K562 (cell line): ENCODE results near the gene GDF11. TPM values are rescaled to one million over a fixed set of nuclear protein-coding genes. Genes with fewer than 3 reads are reported as not detected.

Experiments
- ATF1 ChIP-seq, 2 experiments: fragments of 450-650 bp in 1 of 2; IDR thresholded peaks; 2 replicates each; pipeline ENCODE4 v1.6.1; 2016; ENCODE audit warnings: missing compliant biosample characterization in 1 of 2, missing genetic modification characterization in 1 of 2
- CBFA2T3 ChIP-seq: fragments of 450-650 bp; IDR thresholded peaks from 2 replicates; pipeline ENCODE4 v1.6.1; 2017
- CREM ChIP-seq: IDR thresholded peaks from 2 replicates; pipeline ENCODE4 v1.6.1; 2014; ENCODE audit warnings: antibody characterized with exemption, low read depth
- DPF2 ChIP-seq: fragments of 450-650 bp; IDR thresholded peaks from 2 replicates; pipeline ENCODE4 v1.6.1; 2016
- FOSL1 ChIP-seq: fragments of 200-800 bp; sonication (Bioruptor generic); conservative IDR thresholded peaks from 2 replicates; pipeline ENCODE4 v1.6.1; 2016; ENCODE audit warnings: missing genetic modification characterization, missing compliant biosample characterization
- HDGF ChIP-seq: fragments of 450-650 bp; IDR thresholded peaks from 2 replicates; pipeline ENCODE4 v1.6.1; 2016
- KDM5B ChIP-seq: fragments of 200-600 bp; sonication (generic); IDR thresholded peaks from 2 replicates; pipeline ENCODE4 v1.6.1; 2012; ENCODE audit warnings: low read depth, mild to moderate bottlenecking, moderate library complexity, low read length, control low read depth, inconsistent platforms; ENCODE audit not compliant: insufficient replicate concordance
- NEUROD1 ChIP-seq: fragments of 150-350 bp; IDR thresholded peaks from 2 replicates; pipeline ENCODE4 v1.6.1; 2014; ENCODE audit warnings: borderline replicate concordance, low read length, low read depth; ENCODE audit not compliant: partially characterized antibody
- NFIC ChIP-seq: fragments of 450-650 bp; IDR thresholded peaks from 2 replicates; pipeline ENCODE4 v1.6.1; 2017; ENCODE audit warnings: mild to moderate bottlenecking, inconsistent platforms
- NRF1 ChIP-seq, 2 experiments: fragments of 450-650 bp; IDR thresholded peaks in 1 of 2; conservative IDR thresholded peaks in 1 of 2; 2 replicates each; pipeline ENCODE4 v1.6.1; 2014; ENCODE audit warnings: mild to moderate bottlenecking in 2 of 2
- OTX1 ChIP-seq: fragments of 450-650 bp; formaldehyde crosslinking; IDR thresholded peaks from 2 replicates; pipeline ENCODE4 v1.4.0; 2022; ENCODE audit warnings: mild to moderate bottlenecking
- POLR2H ChIP-seq: IDR thresholded peaks from 2 replicates; pipeline ENCODE4 v1.6.1; 2016; ENCODE audit warnings: missing genetic modification characterization, low read depth, mild to moderate bottlenecking, control low read depth, missing compliant biosample characterization, moderate library complexity
- SMAD4 ChIP-seq: fragments of 250-450 bp; sonication (Bioruptor Pico); conservative IDR thresholded peaks from 2 replicates; pipeline ENCODE4 v1.8.0; 2021; ENCODE audit warnings: inconsistent platforms, mild to moderate bottlenecking, moderate library complexity
- TEAD4 ChIP-seq, 2 experiments: sonication (generic) in 1 of 2; formaldehyde crosslinking in 1 of 2; IDR thresholded peaks; 2 replicates each; pipeline versions ENCODE4 v1.6.1 to v1.8.0; 2012 to 2022; ENCODE audit warnings: borderline replicate concordance in 1 of 2, inconsistent platforms in 1 of 2, low read length in 1 of 2, mild to moderate bottlenecking in 1 of 2, missing genetic modification reagents in 1 of 2
- THRAP3 ChIP-seq: fragments of 450-650 bp; IDR thresholded peaks from 2 replicates; pipeline ENCODE4 v1.6.1; 2016; ENCODE audit warnings: mild to moderate bottlenecking, inconsistent platforms, borderline replicate concordance
- ZBED1 ChIP-seq: IDR thresholded peaks from 2 replicates; pipeline ENCODE4 v1.6.1; 2014
- ZNF175 ChIP-seq: fragments of 200-800 bp; sonication (Bioruptor generic); IDR thresholded peaks from 2 replicates; pipeline ENCODE4 v1.6.1; 2016; ENCODE audit warnings: low read depth, mild to moderate bottlenecking, missing genetic modification characterization, missing compliant biosample characterization
- ZNF695 ChIP-seq: fragments of 450-650 bp; formaldehyde crosslinking; IDR thresholded peaks from 2 replicates; pipeline ENCODE4 v1.4.0; 2020; ENCODE audit warnings: mild to moderate bottlenecking, moderate library complexity
- ZNF75A ChIP-seq: fragments of 450-650 bp; formaldehyde crosslinking; IDR thresholded peaks from 2 replicates; pipeline ENCODE4 v1.4.0; 2020; ENCODE audit warnings: mild to moderate bottlenecking
- polyA plus RNA-seq, 8 experiments: library from polyadenylated mRNA; depleted of rRNA in 4 of 8; stranded (reverse) in 5 of 8; unstranded in 3 of 8; fragments of >200 nt; fragmentation: Nextera tagmentation in 2 of 8; fragmentation: Illumina TruSeq in 1 of 8; extraction: Ambion mirVana in 2 of 8; extraction: Trizol in 1 of 8; gene quantifications; 2 replicates each; pipeline versions ENCODE4 v1.2.1 to v1.2.3, GENCODE V29; 2011 to 2014; ENCODE audit warnings: inconsistent platforms in 1 of 8, missing spikeins in 1 of 8
- total RNA-seq, 7 experiments: library from RNA; depleted of rRNA in 6 of 7; stranded (reverse); fragments of >200 nt in 6 of 7; fragmentation: Illumina TruSeq in 2 of 7; extraction: Trizol in 2 of 7; gene quantifications; 2 replicates each; pipeline versions ENCODE4 v1.2.1 to v1.2.3, GENCODE V29; 2011 to 2021; ENCODE audit warnings: low replicate concordance in 1 of 7
- TF ChIP-seq, protein P1 (sequence below): sonication (generic); formaldehyde crosslinking; IDR thresholded peaks from 2 replicates; pipeline ENCODE4 v1.9.0; 2022; ENCODE audit warnings: mild to moderate bottlenecking, missing genetic modification reagents
- TF ChIP-seq, protein P2 (sequence below): sonication (generic); formaldehyde crosslinking; IDR thresholded peaks from 2 replicates; pipeline ENCODE4 v1.8.0; 2022; ENCODE audit warnings: mild to moderate bottlenecking, missing genetic modification reagents
- TF ChIP-seq, protein P3 (sequence below): fragments of 450-650 bp; formaldehyde crosslinking; IDR thresholded peaks from 2 replicates; pipeline ENCODE4 v1.4.0; 2020; ENCODE audit warnings: mild to moderate bottlenecking, moderate library complexity
- TF ChIP-seq, protein P4 (sequence below): fragments of 250-450 bp; sonication (Bioruptor Pico); IDR thresholded peaks from 2 replicates; pipeline ENCODE4 v1.4.0; 2020
- TF ChIP-seq, protein P5 (sequence below), 2 experiments: fragments of 450-650 bp; conservative IDR thresholded peaks; 2 replicates each; pipeline ENCODE4 v1.6.1; 2017; ENCODE audit warnings: mild to moderate bottlenecking in 2 of 2, moderate library complexity in 2 of 2

GDF11 gene
- total and polyA plus RNA-seq, 9 of the 15 experiments (the other 6 are each of a cell fraction or from before 2014, with no cell fraction given): 1.4 to 15.7 (median 4.8) TPM

DNA sequence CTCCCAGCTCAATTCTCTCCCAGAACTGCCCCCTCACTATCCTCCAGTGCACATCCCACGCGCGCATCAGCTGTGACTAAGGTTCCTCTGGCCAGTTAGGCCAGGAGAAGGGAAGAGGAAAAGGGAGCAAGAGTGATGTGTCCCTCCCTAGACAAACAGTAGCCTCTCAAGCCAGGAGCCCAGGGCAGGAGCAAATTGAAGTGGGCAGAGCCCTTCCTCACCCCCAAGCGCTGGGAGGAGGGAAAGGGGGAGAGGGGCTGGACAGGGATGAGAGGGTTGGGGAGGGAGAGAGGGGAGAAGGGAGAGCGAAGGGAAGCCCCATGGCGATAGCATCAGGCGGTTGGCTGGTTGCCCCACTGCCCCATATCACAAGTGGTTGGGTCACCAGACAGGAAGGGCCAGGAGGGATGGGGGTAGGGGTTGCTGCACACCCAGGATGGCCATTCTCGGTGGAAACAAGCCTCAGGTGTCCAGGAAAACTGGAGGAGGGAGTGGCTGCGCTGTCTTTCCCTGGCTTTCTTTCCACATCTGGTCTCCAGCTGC lies 15.2 kb upstream of the GDF11 start (continued):
- TF ChIP-seq ATF1 (CRISPR knock-in tag; IDR thresholded peaks at IDR 0.05) (no peak), ATF1 (tag; IDR thresholded peaks at IDR 0.05) (peak; percentile 62), SMAD4 (CRISPR knock-in tag) (peak; percentile 71), POLR2H (tag) (no peak), NEUROD1 (peak; percentile 17), ZBED1 (no peak), THRAP3 (no peak), OTX1 (peak; percentile 42; the same call in 1 of the 2 replicates), CREM (peak; percentile 22), DPF2 (peak; percentile 71), ZNF695 (no peak), HDGF (peak; percentile 83; the same call in 1 of the 2 replicates), ZNF175 (no peak), TEAD4 (IDR thresholded peaks at IDR 0.05; ENCODE audit: low read length) (peak; percentile 11; the same call in 1 of the 2 replicates), TEAD4 (CRISPR knock-in tag; IDR thresholded peaks at IDR 0.05; ENCODE audit: borderline replicate concordance) (no peak), FOSL1 (tag) (peak; percentile 53), KDM5B (peak; percentile 64), NFIC (peak; percentile 92), ZNF75A (CRISPR knock-in tag) (no peak), NRF1 (conservative IDR thresholded peaks at IDR 0.05 in 1 of 2, IDR thresholded peaks at IDR 0.05 in 1 of 2) (peak; percentile 62 to 66), CBFA2T3 (0 out of 2 replicates have a peak, but pooled peaks have one; percentile 25)
- TF ChIP-seq, protein P1, sequence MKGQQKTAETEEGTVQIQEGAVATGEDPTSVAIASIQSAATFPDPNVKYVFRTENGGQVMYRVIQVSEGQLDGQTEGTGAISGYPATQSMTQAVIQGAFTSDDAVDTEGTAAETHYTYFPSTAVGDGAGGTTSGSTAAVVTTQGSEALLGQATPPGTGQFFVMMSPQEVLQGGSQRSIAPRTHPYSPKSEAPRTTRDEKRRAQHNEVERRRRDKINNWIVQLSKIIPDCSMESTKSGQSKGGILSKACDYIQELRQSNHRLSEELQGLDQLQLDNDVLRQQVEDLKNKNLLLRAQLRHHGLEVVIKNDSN (CRISPR knock-in tag): 0 out of 2 replicates have a peak, but pooled peaks have one; percentile 14
- TF ChIP-seq, protein P2, sequence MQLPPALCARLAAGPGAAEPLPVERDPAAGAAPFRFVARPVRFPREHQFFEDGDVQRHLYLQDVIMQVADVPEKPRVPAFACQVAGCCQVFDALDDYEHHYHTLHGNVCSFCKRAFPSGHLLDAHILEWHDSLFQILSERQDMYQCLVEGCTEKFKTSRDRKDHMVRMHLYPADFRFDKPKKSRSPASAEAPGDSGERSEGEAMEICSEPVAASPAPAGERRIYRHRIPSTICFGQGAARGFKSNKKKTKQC (CRISPR knock-in tag): no peak
- TF ChIP-seq, protein P3, sequence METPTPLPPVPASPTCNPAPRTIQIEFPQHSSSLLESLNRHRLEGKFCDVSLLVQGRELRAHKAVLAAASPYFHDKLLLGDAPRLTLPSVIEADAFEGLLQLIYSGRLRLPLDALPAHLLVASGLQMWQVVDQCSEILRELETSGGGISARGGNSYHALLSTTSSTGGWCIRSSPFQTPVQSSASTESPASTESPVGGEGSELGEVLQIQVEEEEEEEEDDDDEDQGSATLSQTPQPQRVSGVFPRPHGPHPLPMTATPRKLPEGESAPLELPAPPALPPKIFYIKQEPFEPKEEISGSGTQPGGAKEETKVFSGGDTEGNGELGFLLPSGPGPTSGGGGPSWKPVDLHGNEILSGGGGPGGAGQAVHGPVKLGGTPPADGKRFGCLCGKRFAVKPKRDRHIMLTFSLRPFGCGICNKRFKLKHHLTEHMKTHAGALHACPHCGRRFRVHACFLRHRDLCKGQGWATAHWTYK (CRISPR knock-in tag): 0 out of 2 replicates have a peak, but pooled peaks have one; percentile 16
- TF ChIP-seq, protein P4, sequence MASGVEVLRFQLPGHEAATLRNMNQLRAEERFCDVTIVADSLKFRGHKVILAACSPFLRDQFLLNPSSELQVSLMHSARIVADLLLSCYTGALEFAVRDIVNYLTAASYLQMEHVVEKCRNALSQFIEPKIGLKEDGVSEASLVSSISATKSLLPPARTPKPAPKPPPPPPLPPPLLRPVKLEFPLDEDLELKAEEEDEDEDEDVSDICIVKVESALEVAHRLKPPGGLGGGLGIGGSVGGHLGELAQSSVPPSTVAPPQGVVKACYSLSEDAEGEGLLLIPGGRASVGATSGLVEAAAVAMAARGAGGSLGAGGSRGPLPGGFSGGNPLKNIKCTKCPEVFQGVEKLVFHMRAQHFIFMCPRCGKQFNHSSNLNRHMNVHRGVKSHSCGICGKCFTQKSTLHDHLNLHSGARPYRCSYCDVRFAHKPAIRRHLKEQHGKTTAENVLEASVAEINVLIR (CRISPR knock-in tag): no peak
- TF ChIP-seq, protein P5, sequence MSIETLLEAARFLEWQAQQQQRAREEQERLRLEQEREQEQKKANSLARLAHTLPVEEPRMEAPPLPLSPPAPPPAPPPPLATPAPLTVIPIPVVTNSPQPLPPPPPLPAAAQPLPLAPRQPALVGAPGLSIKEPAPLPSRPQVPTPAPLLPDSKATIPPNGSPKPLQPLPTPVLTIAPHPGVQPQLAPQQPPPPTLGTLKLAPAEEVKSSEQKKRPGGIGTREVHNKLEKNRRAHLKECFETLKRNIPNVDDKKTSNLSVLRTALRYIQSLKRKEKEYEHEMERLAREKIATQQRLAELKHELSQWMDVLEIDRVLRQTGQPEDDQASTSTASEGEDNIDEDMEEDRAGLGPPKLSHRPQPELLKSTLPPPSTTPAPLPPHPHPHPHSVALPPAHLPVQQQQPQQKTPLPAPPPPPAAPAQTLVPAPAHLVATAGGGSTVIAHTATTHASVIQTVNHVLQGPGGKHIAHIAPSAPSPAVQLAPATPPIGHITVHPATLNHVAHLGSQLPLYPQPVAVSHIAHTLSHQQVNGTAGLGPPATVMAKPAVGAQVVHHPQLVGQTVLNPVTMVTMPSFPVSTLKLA (conservative IDR thresholded peaks at IDR 0.05): peak in 1 of 2 experiments; percentile 67; a peak in 2 of 4 replicates
